Metanephros (tissue), 2 donors: Measurements from ENCODE around the gene GOLGA1. TPM values are rescaled to one million over a fixed set of nuclear protein-coding genes. Genes with fewer than 3 reads are reported as not detected.

Source experiments
- small RNA-seq: library from RNA; depleted of rRNA; stranded (forward); fragments of <200 nt; gene quantifications from one replicate; pipeline ENCODE3, GENCODE V24; 2014; ENCODE audit warnings: low replicate concordance
- total RNA-seq: library from RNA; depleted of rRNA; stranded (reverse); fragments of >200 nt; gene quantifications from one replicate; pipeline ENCODE4 v1.2.3, GENCODE V29; 2014

GOLGA1 gene, protein sequence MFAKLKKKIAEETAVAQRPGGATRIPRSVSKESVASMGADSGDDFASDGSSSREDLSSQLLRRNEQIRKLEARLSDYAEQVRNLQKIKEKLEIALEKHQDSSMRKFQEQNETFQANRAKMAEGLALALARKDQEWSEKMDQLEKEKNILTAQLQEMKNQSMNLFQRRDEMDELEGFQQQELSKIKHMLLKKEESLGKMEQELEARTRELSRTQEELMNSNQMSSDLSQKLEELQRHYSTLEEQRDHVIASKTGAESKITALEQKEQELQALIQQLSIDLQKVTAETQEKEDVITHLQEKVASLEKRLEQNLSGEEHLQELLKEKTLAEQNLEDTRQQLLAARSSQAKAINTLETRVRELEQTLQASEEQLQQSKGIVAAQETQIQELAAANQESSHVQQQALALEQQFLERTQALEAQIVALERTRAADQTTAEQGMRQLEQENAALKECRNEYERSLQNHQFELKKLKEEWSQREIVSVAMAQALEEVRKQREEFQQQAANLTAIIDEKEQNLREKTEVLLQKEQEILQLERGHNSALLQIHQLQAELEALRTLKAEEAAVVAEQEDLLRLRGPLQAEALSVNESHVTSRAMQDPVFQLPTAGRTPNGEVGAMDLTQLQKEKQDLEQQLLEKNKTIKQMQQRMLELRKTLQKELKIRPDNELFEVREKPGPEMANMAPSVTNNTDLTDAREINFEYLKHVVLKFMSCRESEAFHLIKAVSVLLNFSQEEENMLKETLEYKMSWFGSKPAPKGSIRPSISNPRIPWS
- 13.8 TPM for total RNA-seq

DNA sequence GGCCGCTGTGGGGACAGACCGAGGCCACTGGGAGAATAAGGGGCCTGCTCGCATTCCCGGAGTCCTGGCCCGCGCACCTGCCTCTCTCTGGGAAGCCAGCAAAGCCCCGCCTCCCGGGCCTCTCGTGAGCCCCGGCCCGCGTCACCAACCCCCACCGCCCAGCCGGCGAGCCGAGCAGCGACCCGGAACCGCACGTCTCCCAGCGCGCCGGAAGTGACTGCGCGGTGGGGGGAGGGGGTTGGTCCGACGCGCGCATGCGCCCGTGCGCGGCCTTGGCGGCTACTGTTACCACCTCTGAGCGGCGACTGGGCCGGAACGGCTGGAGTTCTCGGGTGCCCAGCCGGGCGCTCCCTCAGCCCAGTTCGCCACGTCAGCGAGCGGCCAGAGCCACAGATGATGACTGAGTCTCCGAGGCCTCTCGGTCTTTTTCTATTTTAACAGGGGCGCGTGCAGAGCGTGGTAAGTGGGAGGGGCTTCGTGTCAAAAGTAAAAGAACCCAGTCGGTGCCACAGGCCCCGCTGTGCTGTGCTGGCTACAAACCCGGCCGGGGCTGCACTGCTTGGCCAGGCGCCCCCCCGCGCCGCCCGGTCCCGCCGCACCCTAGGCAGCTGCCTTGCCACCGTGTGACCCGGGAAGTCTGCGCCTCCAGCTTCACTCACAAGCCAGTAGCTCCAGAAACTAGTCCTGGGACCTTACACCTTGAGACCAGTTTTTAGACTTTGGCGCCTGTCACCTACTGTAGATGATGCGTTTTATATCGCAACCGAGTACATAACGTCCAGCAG is at the start of gene GOLGA1:
Gene GOLGA1 (minus strand): TSS at position 190 of the 785 bp plus-strand sequence. CDS start 2,372 bp downstream, outside the sequence.

GRCh38 chr9:124861342-124862229 is 79.3 kb downstream of the GOLGA1 start, which contains the start of the genes ARPC5L and RPL35:
ARPC5L (plus strand) TSS chr9:124862130; CDS start chr9:124869291, 7,161 bp downstream.
RPL35 (minus strand) TSS chr9:124861957; CDS start chr9:124861912, 45 bp downstream.

DNA sequence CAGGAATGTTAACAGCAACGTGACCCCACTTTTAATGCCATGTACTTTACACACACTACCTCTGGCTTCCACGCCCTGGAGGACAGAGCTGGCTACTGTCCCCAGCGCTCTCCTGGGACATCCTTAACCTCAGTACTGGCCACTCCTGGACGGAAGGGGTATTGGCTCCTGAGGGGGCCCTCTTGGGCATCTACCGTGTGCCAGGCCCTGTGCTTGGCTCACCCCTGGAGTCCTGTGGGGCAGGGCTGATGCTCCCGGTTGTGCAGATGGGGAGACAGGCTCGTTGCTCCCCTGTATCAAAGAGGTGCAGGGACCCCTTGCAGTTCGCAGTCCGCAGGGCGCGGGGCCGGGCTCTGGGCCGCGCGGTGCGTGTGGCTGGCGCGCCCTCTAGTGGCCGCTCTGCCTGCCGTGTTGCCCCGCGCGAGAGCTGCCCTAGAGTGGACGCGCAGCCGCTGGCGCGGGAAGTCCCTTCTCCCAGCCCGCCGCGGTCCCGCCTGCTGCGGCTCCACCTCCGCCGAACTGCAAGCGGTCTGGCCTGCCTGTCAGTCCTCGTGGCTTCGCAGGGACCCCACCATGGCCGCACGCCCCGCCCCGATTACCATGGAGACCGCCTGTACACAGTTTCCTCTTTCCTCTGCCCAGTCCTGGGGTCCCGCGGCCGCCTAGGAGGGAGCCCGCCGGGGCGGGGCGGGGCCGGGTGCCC is 87.9 kb downstream of the GOLGA1 start, which contains the start of gene WDR38:
Gene WDR38 (plus strand): TSS at position 632 of the 703 bp plus-strand sequence. CDS start 72 bp downstream, outside the sequence.

Small RNA genes lying within 50 kb of the gene (small RNA-seq; reads per million reads assigned to genes)
- not detected for gene RNU4-82P

Other genes with a start within 250 kb of the GOLGA1 start
- gene NR6A1, start 169.8 kb downstream of the GOLGA1 start, total RNA-seq, result 1.2 TPM
- gene OLFML2A, start 163.9 kb downstream of the GOLGA1 start, total RNA-seq, result 33.7 TPM
- gene WDR38, start 87.6 kb downstream of the GOLGA1 start, total RNA-seq, result not detected
- 1,984 TPM for gene RPL35, start 79.1 kb downstream of the GOLGA1 start, total RNA-seq
- gene ARPC5L, start 79.0 kb downstream of the GOLGA1 start, total RNA-seq, result 15.4 TPM
- 21.7 TPM for gene SCAI, start 202.4 kb upstream of the GOLGA1 start, total RNA-seq
- gene PPP6C, start 248.7 kb upstream of the GOLGA1 start, total RNA-seq, result 23.8 TPM